Lower lobe of right lung (tissue), 2 donors: Measurements from ENCODE around the gene COA1. TPM values are rescaled to one million over a fixed set of nuclear protein-coding genes. Genes with fewer than 3 reads are reported as not detected.
A peak's percentile ranks its signal among the peaks of the same experiment; 100 is the strongest.

Experiments used
- ATAC-seq, 2 donors: fragments of 200-7000 bp; cut with Tn5 transposase; one replicate each; pipeline ENCODE4 v1.9.1; 2020 to 2022; ENCODE audit warnings: mild to moderate bottlenecking in 2 of 2, moderate library complexity in 2 of 2
- DNase-seq: peaks from one replicate; pipeline ENCODE4 v3.0.0-alpha.2; 2020
- H3K27ac ChIP-seq: fragments of 200-600 bp; one replicate; pipeline ENCODE4 v1.8.0; 2022
- H3K27me3 ChIP-seq: fragments of 200-600 bp; one replicate; pipeline ENCODE4 v1.8.0; 2022; ENCODE audit warnings: low read depth
- H3K36me3 ChIP-seq: fragments of 200-600 bp; one replicate; pipeline ENCODE4 v1.8.0; 2022; ENCODE audit warnings: mild to moderate bottlenecking
- H3K4me1 ChIP-seq: fragments of 200-600 bp; one replicate; pipeline ENCODE4 v1.8.0; 2022
- H3K4me3 ChIP-seq: fragments of 200-600 bp; one replicate; pipeline ENCODE4 v1.8.0; 2022; ENCODE audit warnings: mild to moderate bottlenecking
- H3K9me3 ChIP-seq: fragments of 200-600 bp; one replicate; pipeline ENCODE4 v1.8.0; 2022
- CTCF ChIP-seq: fragments of 200-600 bp; IDR thresholded peaks from one replicate; pipeline ENCODE4 v1.8.0; 2022; ENCODE audit warnings: antibody characterized with exemption, mild to moderate bottlenecking
- intact Hi-C: fragments of 100-400 bp; cut with DNase I; formaldehyde crosslinking; loops from one replicate; pipeline ENCODE4 v1.11.0; 2022
- total RNA-seq: library from RNA; stranded (reverse); fragmentation: NEBNext Ultra II Directional; extraction: Animal tissue kit (Norgen Biotek cat#: 25700); gene quantifications from one replicate; pipeline ENCODE4 v1.2.1, GENCODE V29; 2021
- donor health status: DM: no; HTN: yes; CAD: no; lungs with severe emphysema.

Gene COA1
- total RNA-seq, 1 donor from 2014 or later: 43.3 TPM

- TF ChIP-seq CTCF: no peak
- H3K27ac ChIP-seq: no peak overlapping the region
- H3K4me3 ChIP-seq: no peak overlapping the region
- H3K4me1 ChIP-seq: peaks cover 39% of the 10 kb centered on the region
- no peak for DNase-seq
- no peaks in the 10 kb centered on the region for H3K27me3 ChIP-seq
- ATAC-seq: no peak
- intact Hi-C loops: no loop called here
- H3K9me3 ChIP-seq: no peaks in the 10 kb centered on the region
- peaks cover 9% of the 10 kb centered on the region for H3K36me3 ChIP-seq
Measured at GRCh38 chr7:43766564-43766963, 37.2 kb upstream of the COA1 start.

- DNase-seq (no peak), ATAC-seq (peak; percentile 73 to 86)
- Histone ChIP-seq H3K36me3 (no peaks in the 10 kb centered on the region), H3K9me3 (no peaks in the 10 kb centered on the region), H3K27me3 (no peaks in the 10 kb centered on the region), H3K27ac (peak overlapping the region; percentile 75), H3K4me1 (peaks cover 48% of the 10 kb centered on the region), H3K4me3 (peak overlapping the region; percentile 22)
- no peak for TF ChIP-seq CTCF
- intact Hi-C loops: no loop called here
Measured at GRCh38 chr7:43764807-43765491, 35.6 kb upstream of the COA1 start.

GRCh38 chr7:43764039-43764761 is 34.9 kb upstream of the COA1 start:
- peak overlapping the region; percentile 75 for H3K27ac ChIP-seq

GRCh38 chr7:43763183-43763582 is 33.9 kb upstream of the COA1 start:
- Histone ChIP-seq H3K9me3 (no peaks in the 10 kb centered on the region), H3K36me3 (no peaks in the 10 kb centered on the region), H3K27ac (peak overlapping the region; percentile 75), H3K4me3 (no peak overlapping the region), H3K4me1 (peaks cover 49% of the 10 kb centered on the region), H3K27me3 (no peaks in the 10 kb centered on the region)
- no peak for ATAC-seq
- intact Hi-C loops: no loop called here
- TF ChIP-seq CTCF: no peak
- no peak for DNase-seq

More at GRCh38 chr7:43764039-43764761, 34.9 kb upstream of the COA1 start:
- intact Hi-C loops: no loop called here
- DNase-seq: peak; percentile 86
- Histone ChIP-seq H3K9me3 (no peaks in the 10 kb centered on the region), H3K27me3 (no peaks in the 10 kb centered on the region), H3K36me3 (no peaks in the 10 kb centered on the region), H3K4me3 (peak overlapping the region; percentile 22), H3K4me1 (peaks cover 49% of the 10 kb centered on the region)
- ATAC-seq: peak; percentile 93
- TF ChIP-seq CTCF: no peak

GRCh38 chr7:43761938-43762692 is 32.8 kb upstream of the COA1 start:
- ATAC-seq: no peak

More at GRCh38 chr7:43761938-43762692, 32.8 kb upstream of the COA1 start:
- Histone ChIP-seq H3K36me3 (no peaks in the 10 kb centered on the region), H3K27me3 (no peaks in the 10 kb centered on the region), H3K4me3 (no peak overlapping the region), H3K9me3 (no peaks in the 10 kb centered on the region), H3K27ac (peak overlapping the region; percentile 28), H3K4me1 (peaks cover 58% of the 10 kb centered on the region)
- intact Hi-C loops: no loop called here
- DNase-seq: no peak
- TF ChIP-seq CTCF: no peak
